ENCODE results near the gene MGMT. TPM values are rescaled to one million over a fixed set of nuclear protein-coding genes. Genes with fewer than 3 reads are reported as not detected.

MGMT gene
- total RNA-seq, 1 experiment from 2014 or later, result 11.5 TPM

DNA sequence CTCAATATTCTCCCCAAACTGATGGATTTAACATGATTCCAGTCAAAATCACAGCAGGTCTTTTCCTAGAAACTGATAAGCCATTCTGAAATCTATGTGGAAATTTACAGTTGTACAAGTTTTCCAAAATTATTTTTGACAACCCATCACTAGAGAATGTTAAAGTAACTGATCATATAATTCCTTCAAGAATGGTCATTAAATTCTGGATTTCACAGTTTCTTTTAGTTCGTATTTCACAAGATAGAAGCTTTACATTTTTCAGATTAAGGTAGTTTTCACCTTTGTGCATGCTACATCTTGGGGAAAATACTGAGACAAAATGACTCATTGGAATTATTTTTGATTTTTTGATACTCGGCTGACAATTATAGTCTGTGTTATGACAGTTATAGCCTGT is 174.3 kb downstream of the MGMT start:
- ChIA-PET CTCF (no interaction called here), RAD21 (ENCODE audit: low non-redundant PET in 1 of 2, low total read pairs in 2 of 2, uncharacterized antibody in 2 of 2, unreplicated experiment in 2 of 2) (no interaction called here), POLR2A (no interaction called here)
- no peaks in the 10 kb centered on the region for H3K79me2 ChIP-seq (ENCODE audit: insufficient read depth, low read length)
- no peak overlapping the region for H3K27ac ChIP-seq (ENCODE audit: low read depth, low read length)
- intact Hi-C loops (cut with micrococcal nuclease), result no loop called here
- no peaks in the 10 kb centered on the region for H4K20me1 ChIP-seq (ENCODE audit: insufficient read depth)
- no TSS peak for BruUV-seq (replicated peaks)
- no peak for DNase-seq (ENCODE audit: low read depth, low spot score)
- H3K36me3 ChIP-seq (ENCODE audit: control insufficient read depth in 1 of 2, insufficient read depth in 2 of 2, low read length in 2 of 2), result no peaks in the 10 kb centered on the region
- H3K9me3 ChIP-seq (ENCODE audit: control insufficient read depth in 1 of 2, insufficient read depth in 1 of 2, low read depth in 1 of 2, low read length in 2 of 2), result no peaks in the 10 kb centered on the region
- H3K9ac ChIP-seq (ENCODE audit: low read length), result no peak overlapping the region
- no peak for ATAC-seq
- H3K4me3 ChIP-seq (replicated peaks in 1 of 2; ENCODE audit: low read depth in 1 of 2, low read length in 2 of 2), result no peak overlapping the region
- TF ChIP-seq EGR1 (IDR thresholded peaks at IDR 0.05; ENCODE audit: low read depth), result no peak
- no peak for TF ChIP-seq EZH2 (IDR thresholded peaks at IDR 0.05)
- TF ChIP-seq ELF1 (IDR thresholded peaks at IDR 0.05; ENCODE audit: borderline replicate concordance, low read depth), result no peak
- TF ChIP-seq, protein P1, sequence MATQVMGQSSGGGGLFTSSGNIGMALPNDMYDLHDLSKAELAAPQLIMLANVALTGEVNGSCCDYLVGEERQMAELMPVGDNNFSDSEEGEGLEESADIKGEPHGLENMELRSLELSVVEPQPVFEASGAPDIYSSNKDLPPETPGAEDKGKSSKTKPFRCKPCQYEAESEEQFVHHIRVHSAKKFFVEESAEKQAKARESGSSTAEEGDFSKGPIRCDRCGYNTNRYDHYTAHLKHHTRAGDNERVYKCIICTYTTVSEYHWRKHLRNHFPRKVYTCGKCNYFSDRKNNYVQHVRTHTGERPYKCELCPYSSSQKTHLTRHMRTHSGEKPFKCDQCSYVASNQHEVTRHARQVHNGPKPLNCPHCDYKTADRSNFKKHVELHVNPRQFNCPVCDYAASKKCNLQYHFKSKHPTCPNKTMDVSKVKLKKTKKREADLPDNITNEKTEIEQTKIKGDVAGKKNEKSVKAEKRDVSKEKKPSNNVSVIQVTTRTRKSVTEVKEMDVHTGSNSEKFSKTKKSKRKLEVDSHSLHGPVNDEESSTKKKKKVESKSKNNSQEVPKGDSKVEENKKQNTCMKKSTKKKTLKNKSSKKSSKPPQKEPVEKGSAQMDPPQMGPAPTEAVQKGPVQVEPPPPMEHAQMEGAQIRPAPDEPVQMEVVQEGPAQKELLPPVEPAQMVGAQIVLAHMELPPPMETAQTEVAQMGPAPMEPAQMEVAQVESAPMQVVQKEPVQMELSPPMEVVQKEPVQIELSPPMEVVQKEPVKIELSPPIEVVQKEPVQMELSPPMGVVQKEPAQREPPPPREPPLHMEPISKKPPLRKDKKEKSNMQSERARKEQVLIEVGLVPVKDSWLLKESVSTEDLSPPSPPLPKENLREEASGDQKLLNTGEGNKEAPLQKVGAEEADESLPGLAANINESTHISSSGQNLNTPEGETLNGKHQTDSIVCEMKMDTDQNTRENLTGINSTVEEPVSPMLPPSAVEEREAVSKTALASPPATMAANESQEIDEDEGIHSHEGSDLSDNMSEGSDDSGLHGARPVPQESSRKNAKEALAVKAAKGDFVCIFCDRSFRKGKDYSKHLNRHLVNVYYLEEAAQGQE (IDR thresholded peaks at IDR 0.05; ENCODE audit: low read depth), result no peak
- TF ChIP-seq ZNF274 (IDR thresholded peaks at IDR 0.05; ENCODE audit: low read depth, low read length), result no peak
- TF ChIP-seq, protein P2, sequence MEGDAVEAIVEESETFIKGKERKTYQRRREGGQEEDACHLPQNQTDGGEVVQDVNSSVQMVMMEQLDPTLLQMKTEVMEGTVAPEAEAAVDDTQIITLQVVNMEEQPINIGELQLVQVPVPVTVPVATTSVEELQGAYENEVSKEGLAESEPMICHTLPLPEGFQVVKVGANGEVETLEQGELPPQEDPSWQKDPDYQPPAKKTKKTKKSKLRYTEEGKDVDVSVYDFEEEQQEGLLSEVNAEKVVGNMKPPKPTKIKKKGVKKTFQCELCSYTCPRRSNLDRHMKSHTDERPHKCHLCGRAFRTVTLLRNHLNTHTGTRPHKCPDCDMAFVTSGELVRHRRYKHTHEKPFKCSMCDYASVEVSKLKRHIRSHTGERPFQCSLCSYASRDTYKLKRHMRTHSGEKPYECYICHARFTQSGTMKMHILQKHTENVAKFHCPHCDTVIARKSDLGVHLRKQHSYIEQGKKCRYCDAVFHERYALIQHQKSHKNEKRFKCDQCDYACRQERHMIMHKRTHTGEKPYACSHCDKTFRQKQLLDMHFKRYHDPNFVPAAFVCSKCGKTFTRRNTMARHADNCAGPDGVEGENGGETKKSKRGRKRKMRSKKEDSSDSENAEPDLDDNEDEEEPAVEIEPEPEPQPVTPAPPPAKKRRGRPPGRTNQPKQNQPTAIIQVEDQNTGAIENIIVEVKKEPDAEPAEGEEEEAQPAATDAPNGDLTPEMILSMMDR (IDR thresholded peaks at IDR 0.05 in 2 of 3, conservative IDR thresholded peaks at IDR 0.05 in 1 of 3; ENCODE audit: borderline replicate concordance in 1 of 3, insufficient read depth in 1 of 3, low read depth in 2 of 3, low read length in 2 of 3), result no peak
- TF ChIP-seq SIN3A (IDR thresholded peaks at IDR 0.05; ENCODE audit: low read depth), result no peak
- TF ChIP-seq, protein P3, sequence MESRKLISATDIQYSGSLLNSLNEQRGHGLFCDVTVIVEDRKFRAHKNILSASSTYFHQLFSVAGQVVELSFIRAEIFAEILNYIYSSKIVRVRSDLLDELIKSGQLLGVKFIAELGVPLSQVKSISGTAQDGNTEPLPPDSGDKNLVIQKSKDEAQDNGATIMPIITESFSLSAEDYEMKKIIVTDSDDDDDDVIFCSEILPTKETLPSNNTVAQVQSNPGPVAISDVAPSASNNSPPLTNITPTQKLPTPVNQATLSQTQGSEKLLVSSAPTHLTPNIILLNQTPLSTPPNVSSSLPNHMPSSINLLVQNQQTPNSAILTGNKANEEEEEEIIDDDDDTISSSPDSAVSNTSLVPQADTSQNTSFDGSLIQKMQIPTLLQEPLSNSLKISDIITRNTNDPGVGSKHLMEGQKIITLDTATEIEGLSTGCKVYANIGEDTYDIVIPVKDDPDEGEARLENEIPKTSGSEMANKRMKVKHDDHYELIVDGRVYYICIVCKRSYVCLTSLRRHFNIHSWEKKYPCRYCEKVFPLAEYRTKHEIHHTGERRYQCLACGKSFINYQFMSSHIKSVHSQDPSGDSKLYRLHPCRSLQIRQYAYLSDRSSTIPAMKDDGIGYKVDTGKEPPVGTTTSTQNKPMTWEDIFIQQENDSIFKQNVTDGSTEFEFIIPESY (IDR thresholded peaks at IDR 0.05; ENCODE audit: extremely low read depth, insufficient replicate concordance, low read length), result no peak
- no peak for TF ChIP-seq POLR2A (IDR thresholded peaks at IDR 0.05; ENCODE audit: borderline replicate concordance, extremely low read depth, insufficient read depth, insufficient read length)
- TF ChIP-seq ZFX (IDR thresholded peaks at IDR 0.05), result no peak
- TF ChIP-seq, protein P4, sequence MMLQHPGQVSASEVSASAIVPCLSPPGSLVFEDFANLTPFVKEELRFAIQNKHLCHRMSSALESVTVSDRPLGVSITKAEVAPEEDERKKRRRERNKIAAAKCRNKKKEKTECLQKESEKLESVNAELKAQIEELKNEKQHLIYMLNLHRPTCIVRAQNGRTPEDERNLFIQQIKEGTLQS (IDR thresholded peaks at IDR 0.05), result no peak
- TF ChIP-seq YY1 (IDR thresholded peaks at IDR 0.05; ENCODE audit: extremely low read depth, insufficient replicate concordance, low read depth, low read length), result no peak
- TF ChIP-seq TCF7L2 (IDR thresholded peaks at IDR 0.05; ENCODE audit: borderline replicate concordance, extremely low read depth, insufficient read depth, insufficient read length), result no peak
- no peak for TF ChIP-seq SRF (IDR thresholded peaks at IDR 0.05; ENCODE audit: low read depth)
- TF ChIP-seq FOSL1 (IDR thresholded peaks at IDR 0.05; ENCODE audit: low read depth), result no peak
- peaks cover 0 to 7% of the 10 kb centered on the region in 2 experiments; a peak in 1 of 4 replicates for H3K4me1 ChIP-seq (ENCODE audit: control insufficient read depth in 1 of 2, insufficient read depth in 2 of 2, low read length in 2 of 2)
- no peaks in the 10 kb centered on the region for H3K9me2 ChIP-seq (ENCODE audit: insufficient read depth)
- no peak overlapping the region for H2AFZ ChIP-seq (ENCODE audit: low read depth, low read length, poor library complexity, severe bottlenecking)
- no peaks in the 10 kb centered on the region for H3K27me3 ChIP-seq (ENCODE audit: insufficient read depth, low read length)
- H3K4me2 ChIP-seq (ENCODE audit: low read length), result no peak overlapping the region
